Measurements from ENCODE around the gene IL24.

The IL24 gene

DNA sequence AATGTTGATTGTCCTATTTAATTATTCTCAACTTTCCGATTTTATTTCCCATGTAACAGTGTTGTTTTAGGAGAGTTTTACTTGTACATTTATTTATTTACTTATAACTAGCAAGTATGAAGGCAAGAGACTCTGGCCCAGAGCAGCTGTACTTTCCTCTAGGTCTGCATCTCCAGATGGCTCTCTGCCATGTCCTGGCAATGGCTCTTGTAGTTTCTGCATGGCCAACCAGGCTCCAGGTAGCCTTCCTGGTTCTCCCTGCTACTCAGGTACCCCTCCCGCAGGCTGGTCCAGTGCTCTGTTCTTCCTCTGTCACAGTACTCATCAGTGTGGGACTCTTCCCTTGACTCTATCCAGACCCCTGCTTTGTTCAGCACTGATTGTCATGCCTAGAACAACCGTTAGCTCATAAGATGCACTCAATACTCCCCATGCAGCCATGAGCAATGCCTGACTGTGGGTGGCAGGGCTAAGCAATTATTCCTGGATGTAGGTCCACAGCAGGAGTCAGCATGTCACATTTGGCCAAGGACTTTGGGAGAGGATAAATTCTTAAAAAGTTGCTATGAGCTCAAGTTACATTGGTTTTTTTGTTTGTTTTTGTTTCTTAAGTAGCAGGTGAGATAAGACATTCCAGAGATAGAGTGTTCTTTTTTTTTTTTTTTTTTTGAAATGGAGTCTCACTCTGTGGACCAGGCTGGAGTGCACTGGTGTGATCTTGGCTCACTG, 42.7 kb upstream of the IL24 start:
- DNase-seq (ENCODE audit: extremely low read depth, insufficient read length), result no peak
- TF ChIP-seq, protein P1, sequence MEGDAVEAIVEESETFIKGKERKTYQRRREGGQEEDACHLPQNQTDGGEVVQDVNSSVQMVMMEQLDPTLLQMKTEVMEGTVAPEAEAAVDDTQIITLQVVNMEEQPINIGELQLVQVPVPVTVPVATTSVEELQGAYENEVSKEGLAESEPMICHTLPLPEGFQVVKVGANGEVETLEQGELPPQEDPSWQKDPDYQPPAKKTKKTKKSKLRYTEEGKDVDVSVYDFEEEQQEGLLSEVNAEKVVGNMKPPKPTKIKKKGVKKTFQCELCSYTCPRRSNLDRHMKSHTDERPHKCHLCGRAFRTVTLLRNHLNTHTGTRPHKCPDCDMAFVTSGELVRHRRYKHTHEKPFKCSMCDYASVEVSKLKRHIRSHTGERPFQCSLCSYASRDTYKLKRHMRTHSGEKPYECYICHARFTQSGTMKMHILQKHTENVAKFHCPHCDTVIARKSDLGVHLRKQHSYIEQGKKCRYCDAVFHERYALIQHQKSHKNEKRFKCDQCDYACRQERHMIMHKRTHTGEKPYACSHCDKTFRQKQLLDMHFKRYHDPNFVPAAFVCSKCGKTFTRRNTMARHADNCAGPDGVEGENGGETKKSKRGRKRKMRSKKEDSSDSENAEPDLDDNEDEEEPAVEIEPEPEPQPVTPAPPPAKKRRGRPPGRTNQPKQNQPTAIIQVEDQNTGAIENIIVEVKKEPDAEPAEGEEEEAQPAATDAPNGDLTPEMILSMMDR (IDR thresholded peaks at IDR 0.05; ENCODE audit: insufficient read depth, low read length, poor library complexity, severe bottlenecking), result no peak
- no peaks in the 10 kb centered on the region for H3K36me3 ChIP-seq (ENCODE audit: control insufficient read depth, insufficient read depth, low read length)
- no peaks in the 10 kb centered on the region for H3K27me3 ChIP-seq (replicated peaks; ENCODE audit: control insufficient read depth, insufficient read depth, low read length)
- H3K4me3 ChIP-seq (replicated peaks; ENCODE audit: low read depth, low read length), result no peak overlapping the region

DNA sequence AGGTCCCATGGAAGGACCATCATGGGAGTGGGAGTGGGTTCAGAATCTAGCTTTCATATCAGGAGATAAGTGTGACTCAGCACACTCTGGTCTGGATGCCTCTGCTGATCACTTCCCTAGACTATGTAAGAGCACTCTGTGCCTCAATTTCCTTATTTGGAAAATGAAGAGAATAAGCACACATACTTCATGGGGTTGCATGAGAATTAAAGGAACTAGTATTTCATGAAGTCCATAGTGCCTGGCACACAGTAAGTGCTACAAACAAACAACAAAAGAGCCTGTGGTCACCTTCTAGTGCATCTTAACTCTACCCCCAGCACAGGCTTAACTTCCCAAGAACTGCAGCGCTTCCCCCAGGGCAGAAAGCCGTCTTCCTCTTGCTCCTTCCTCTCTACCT, 41.4 kb upstream of the IL24 start:
- TF ChIP-seq, protein P1 (IDR thresholded peaks at IDR 0.05; ENCODE audit: insufficient read depth, low read length, poor library complexity, severe bottlenecking), result no peak
- no peak for DNase-seq (ENCODE audit: extremely low read depth, insufficient read length)
- H3K4me3 ChIP-seq (replicated peaks; ENCODE audit: low read depth, low read length), result no peak overlapping the region
- H3K27me3 ChIP-seq (replicated peaks; ENCODE audit: control insufficient read depth, insufficient read depth, low read length), result no peaks in the 10 kb centered on the region
- no peaks in the 10 kb centered on the region for H3K36me3 ChIP-seq (ENCODE audit: control insufficient read depth, insufficient read depth, low read length)

DNA sequence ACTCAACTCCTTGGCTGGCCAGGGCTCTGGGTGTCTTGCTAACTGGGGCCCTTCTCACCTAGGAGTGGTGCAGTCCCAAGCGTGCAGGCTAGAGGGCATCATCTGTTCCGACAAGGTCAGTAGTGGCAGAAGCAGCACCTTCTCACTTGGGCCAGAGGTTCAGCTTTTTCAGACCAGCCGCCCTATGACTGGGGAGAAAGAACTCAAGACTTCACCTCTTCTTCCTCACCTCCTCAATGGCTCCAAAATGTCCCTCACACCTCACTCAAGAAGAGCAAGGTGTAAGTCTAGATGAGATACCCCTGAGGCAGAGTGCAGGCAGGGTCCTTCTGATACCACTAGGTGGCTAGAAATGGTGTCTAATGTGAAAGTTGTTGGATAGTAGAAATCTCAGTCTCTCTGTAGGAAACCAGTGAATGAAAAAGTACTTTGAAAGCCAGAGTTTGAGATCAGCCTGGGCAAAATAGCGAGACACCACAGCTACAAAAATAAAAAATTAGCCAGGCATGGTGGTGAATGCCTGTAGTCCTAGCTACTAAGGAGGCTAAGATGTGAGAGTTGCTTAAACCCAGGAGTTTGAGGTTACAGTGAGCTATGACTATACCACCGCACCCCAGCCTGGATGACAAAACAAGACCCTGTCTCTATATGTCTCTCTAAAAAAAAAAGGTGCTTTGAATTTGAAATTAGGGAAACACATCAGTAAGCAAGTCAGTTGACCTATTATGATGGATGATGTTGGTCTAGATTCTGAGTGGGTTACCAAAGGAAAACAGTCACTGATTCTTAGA, 40.4 kb upstream of the IL24 start:
- peak; percentile 9 for DNase-seq (ENCODE audit: extremely low read depth, insufficient read length)
- no peaks in the 10 kb centered on the region for H3K27me3 ChIP-seq (replicated peaks; ENCODE audit: control insufficient read depth, insufficient read depth, low read length)
- no peaks in the 10 kb centered on the region for H3K36me3 ChIP-seq (ENCODE audit: control insufficient read depth, insufficient read depth, low read length)
- H3K4me3 ChIP-seq (replicated peaks; ENCODE audit: low read depth, low read length), result no peak overlapping the region
- TF ChIP-seq, protein P1 (IDR thresholded peaks at IDR 0.05; ENCODE audit: insufficient read depth, low read length, poor library complexity, severe bottlenecking), result peak; percentile 56

DNA sequence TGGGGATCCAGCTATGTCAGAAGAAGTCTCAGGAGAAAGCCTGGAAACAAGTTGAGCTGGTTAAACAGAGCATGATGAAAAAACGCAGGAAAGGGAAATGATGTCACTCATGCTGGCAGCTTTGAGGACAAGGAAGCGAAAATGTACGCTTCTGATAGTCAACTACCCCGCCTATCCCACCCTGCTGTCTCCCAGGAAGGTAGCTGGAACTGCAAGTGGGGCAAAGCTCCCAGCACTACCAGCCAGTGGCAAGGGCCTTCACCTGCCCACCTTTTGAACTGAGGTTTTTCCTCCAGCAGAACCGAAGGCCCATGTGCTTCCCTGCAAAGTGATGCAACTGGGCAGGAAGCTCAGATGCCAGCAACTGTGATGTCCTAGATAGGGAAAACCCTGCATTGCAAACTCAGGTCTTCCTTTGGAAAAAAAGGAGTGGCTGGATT, 38.1 kb upstream of the IL24 start:
- no peak for DNase-seq (ENCODE audit: extremely low read depth, insufficient read length)
- TF ChIP-seq, protein P1 (IDR thresholded peaks at IDR 0.05; ENCODE audit: insufficient read depth, low read length, poor library complexity, severe bottlenecking), result no peak
- no peak overlapping the region for H3K4me3 ChIP-seq (replicated peaks; ENCODE audit: low read depth, low read length)
- no peaks in the 10 kb centered on the region for H3K36me3 ChIP-seq (ENCODE audit: control insufficient read depth, insufficient read depth, low read length)
- no peaks in the 10 kb centered on the region for H3K27me3 ChIP-seq (replicated peaks; ENCODE audit: control insufficient read depth, insufficient read depth, low read length)

DNA sequence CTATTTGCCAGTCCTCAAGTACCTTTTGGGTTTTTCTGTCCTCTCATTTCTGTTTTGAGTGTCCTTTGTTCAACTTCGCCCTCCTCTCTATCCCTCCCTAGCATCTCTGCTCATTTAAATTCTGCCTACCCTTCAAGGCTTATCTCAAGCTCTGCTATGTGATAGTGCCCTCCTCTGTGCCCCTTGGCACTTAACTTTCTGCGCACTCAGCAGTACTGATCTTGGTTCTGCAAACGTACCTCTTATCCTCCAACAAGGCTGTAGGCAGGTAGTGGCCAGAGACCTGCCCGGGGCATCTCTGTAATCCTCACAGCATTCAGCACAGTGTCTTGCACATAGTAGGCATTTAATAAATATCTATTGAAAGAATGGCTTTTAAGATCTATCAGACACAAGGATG, 37.1 kb upstream of the IL24 start:
- H3K36me3 ChIP-seq (ENCODE audit: control insufficient read depth, insufficient read depth, low read length), result no peaks in the 10 kb centered on the region
- TF ChIP-seq, protein P1 (IDR thresholded peaks at IDR 0.05; ENCODE audit: insufficient read depth, low read length, poor library complexity, severe bottlenecking), result no peak

More for the DNA sequence above, 37.1 kb upstream of the IL24 start:
- no peaks in the 10 kb centered on the region for H3K27me3 ChIP-seq (replicated peaks; ENCODE audit: control insufficient read depth, insufficient read depth, low read length)
- H3K4me3 ChIP-seq (replicated peaks; ENCODE audit: low read depth, low read length), result no peak overlapping the region
- DNase-seq (ENCODE audit: extremely low read depth, insufficient read length), result no peak

Data from GM06990 (cell line).